Kidney epithelial cell (primary cell): ENCODE measurements around the gene RAB1B. TPM values are rescaled to one million over a fixed set of nuclear protein-coding genes. Genes with fewer than 3 reads are reported as not detected.
"Not testable (repeated sequence)": the region's sequence is repeated elsewhere in the genome, so short reads cannot be mapped to it uniquely, and the experiment has no call there.

Experiments used
- DNase-seq: peaks from one replicate; pipeline ENCODE4 v3.0.0-alpha.2; 2010; ENCODE audit warnings: low read depth
- H3K27me3 ChIP-seq: 2 replicates; pipeline ENCODE4 v1.6.0; 2011; ENCODE audit warnings: low read length; ENCODE audit not compliant: control insufficient read depth, insufficient read depth
- H3K36me3 ChIP-seq: 2 replicates; pipeline ENCODE4 v1.5.1; 2011; ENCODE audit warnings: low read length; ENCODE audit not compliant: control insufficient read depth, insufficient read depth
- H3K4me3 ChIP-seq: 2 replicates; pipeline ENCODE4 v1.5.1; 2011; ENCODE audit warnings: low read depth, mild to moderate bottlenecking, control low read depth, low read length
- total RNA-seq: library from RNA; depleted of rRNA; stranded (reverse); fragments of >200 nt; gene quantifications from 2 replicates; pipeline ENCODE4 v1.2.3, GENCODE V29; 2015
- TF ChIP-seq, protein P1 (sequence below): IDR thresholded peaks from 2 replicates; pipeline ENCODE4 v1.5.1; 2011; ENCODE audit warnings: mild to moderate bottlenecking, moderate library complexity, low read length, control low read depth, inconsistent platforms; ENCODE audit not compliant: insufficient read depth, poor library complexity, severe bottlenecking

The RAB1B gene
- total RNA-seq, 1 donor from 2014 or later: 108 TPM

DNA sequence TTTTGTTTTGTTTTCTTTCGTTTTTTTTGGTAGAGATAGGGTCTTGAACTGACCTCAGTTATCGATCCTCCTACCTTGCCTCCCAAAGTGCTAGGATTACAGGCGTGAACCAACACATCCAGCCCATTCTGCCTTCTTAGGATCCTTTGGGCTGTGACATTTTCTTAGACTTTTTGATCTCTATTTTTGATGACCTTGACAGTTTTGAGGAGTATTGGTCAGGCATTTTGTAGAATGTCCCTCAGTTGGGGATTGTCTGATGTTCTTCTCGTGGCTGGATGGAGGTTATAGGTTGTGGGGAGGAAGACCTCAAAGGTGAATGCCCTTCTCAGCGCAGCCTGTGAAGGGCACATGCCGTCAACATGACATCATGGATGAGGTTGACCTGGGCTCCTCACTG is 19.5 kb upstream of the RAB1B start:
- H3K27me3 ChIP-seq: no peaks in the 10 kb centered on the region
- TF ChIP-seq, protein P1, sequence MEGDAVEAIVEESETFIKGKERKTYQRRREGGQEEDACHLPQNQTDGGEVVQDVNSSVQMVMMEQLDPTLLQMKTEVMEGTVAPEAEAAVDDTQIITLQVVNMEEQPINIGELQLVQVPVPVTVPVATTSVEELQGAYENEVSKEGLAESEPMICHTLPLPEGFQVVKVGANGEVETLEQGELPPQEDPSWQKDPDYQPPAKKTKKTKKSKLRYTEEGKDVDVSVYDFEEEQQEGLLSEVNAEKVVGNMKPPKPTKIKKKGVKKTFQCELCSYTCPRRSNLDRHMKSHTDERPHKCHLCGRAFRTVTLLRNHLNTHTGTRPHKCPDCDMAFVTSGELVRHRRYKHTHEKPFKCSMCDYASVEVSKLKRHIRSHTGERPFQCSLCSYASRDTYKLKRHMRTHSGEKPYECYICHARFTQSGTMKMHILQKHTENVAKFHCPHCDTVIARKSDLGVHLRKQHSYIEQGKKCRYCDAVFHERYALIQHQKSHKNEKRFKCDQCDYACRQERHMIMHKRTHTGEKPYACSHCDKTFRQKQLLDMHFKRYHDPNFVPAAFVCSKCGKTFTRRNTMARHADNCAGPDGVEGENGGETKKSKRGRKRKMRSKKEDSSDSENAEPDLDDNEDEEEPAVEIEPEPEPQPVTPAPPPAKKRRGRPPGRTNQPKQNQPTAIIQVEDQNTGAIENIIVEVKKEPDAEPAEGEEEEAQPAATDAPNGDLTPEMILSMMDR: no peak
- no peak for DNase-seq
- H3K36me3 ChIP-seq: no peaks in the 10 kb centered on the region
- no peak overlapping the region for H3K4me3 ChIP-seq

DNA sequence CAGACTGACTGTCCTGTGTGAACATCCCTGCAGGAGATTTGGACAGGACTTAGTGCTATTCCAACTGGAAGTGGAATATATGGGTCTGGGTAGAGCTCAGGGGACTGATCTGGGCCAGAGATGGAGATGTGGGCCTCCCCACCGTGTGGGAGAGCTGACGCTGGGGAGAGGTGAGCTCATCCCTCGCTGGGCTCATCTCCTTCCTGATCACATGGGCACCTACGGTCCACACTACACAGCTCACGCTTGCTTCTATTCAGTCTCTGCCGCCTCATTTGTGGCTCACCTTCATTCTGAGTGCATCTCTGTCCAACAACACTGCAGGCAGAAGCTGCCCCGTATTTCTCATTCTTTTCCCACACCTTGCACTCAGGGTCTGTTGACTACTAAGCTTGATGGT is 16.6 kb upstream of the RAB1B start:
- no peak for DNase-seq
- Histone ChIP-seq H3K27me3 (no peaks in the 10 kb centered on the region), H3K36me3 (no peaks in the 10 kb centered on the region), H3K4me3 (no peak overlapping the region)
- TF ChIP-seq, protein P1: no peak

GRCh38 chr11:66253081-66253480 is 15.4 kb upstream of the RAB1B start:
- not testable (repeated sequence) for DNase-seq, H3K36me3 ChIP-seq, H3K27me3 ChIP-seq, H3K4me3 ChIP-seq

DNA sequence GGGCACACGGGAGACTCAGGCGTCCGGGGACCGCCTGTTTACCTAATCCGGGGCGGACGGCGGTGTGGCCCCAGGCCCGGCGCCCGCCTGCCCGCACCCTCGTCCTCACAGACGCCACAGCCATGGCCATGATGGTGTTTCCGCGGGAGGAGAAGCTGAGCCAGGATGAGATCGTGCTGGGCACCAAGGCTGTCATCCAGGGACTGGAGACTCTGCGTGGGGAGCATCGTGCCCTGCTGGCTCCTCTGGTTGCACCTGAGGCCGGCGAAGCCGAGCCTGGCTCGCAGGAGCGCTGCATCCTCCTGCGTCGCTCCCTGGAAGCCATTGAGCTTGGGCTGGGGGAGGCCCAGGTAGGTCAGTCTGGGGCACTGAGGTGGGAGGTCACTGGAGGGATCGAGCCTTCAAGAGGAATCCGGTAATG is 10.0 kb upstream of the RAB1B start:
- DNase-seq: no peak
- TF ChIP-seq, protein P1: no peak
- Histone ChIP-seq H3K27me3 (no peaks in the 10 kb centered on the region), H3K36me3 (no peaks in the 10 kb centered on the region), H3K4me3 (peak overlapping the region; percentile 85)

- no peak overlapping the region for H3K4me3 ChIP-seq
- no peak for DNase-seq
Measured at GRCh38 chr11:66259225-66259624, 9.2 kb upstream of the RAB1B start.

DNA sequence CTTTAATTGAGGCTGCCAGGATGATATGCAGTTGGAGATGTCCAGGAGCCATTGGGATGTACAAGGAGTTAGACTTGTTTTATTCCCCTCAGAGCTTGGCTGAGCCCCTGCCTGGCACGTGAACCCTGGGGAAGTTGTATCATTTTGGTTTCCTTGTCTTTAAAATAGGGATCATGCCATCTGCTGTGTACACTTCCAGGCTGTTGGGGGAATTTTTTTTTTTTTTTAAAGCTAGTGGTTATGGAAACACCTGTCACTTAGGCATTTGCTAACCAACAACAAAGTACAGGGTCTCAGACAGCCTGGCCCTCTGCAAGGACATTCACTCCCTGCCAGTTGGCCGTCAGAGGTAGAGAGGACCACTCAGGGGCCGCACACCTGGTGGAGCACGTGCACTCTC is 8.5 kb upstream of the RAB1B start:
- TF ChIP-seq, protein P1: no peak
- Histone ChIP-seq H3K36me3 (peaks cover 1% of the 10 kb centered on the region), H3K4me3 (no peak overlapping the region), H3K27me3 (no peaks in the 10 kb centered on the region)
- no peak for DNase-seq

More at GRCh38 chr11:66259225-66259624, 9.2 kb upstream of the RAB1B start:
- TF ChIP-seq, protein P1: no peak
- Histone ChIP-seq H3K36me3 (peaks cover 1% of the 10 kb centered on the region), H3K27me3 (no peaks in the 10 kb centered on the region)
